Amniotic epithelial cell (primary cell): ENCODE measurements around the gene TRIM71.
A peak's percentile ranks its signal among the peaks of the same experiment; 100 is the strongest.
"Not testable (repeated sequence)": the region's sequence is repeated elsewhere in the genome, so short reads cannot be mapped to it uniquely, and the experiment has no call there.

Experiments
- DNase-seq: peaks from one replicate; pipeline ENCODE4 v3.0.0-alpha.2; 2010; ENCODE audit warnings: low read depth

Gene TRIM71

GRCh38 chr3:32842987-32843386, 25.2 kb downstream of the TRIM71 start:
- no peak for DNase-seq

GRCh38 chr3:32843510-32844321, 25.9 kb downstream of the TRIM71 start:
- no peak for DNase-seq

- no peak for DNase-seq
Measured at GRCh38 chr3:32844322-32844654, 26.5 kb downstream of the TRIM71 start.

DNA sequence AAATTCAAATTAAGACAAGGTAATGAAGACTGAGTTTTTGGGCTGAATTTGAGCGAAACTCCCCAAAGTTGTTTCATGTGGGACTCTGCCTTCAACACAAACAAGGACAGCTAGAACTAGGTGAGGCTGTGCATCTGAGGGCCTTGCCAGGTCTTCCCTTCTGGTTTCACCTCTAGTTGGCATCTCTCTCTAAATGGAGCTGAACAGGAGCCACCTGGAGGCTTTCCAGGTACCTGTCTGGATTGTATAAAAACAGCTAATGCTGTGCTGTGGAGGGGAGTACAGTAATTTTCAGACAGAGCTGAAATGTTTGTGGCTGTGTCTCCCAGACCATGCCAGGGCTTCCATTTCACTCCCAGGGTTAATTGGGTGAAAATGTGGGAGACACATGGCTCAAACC, 27.1 kb downstream of the TRIM71 start:
- DNase-seq: no peak

GRCh38 chr3:32845546-32845945, 27.7 kb downstream of the TRIM71 start:
- not testable (repeated sequence) for DNase-seq

DNA sequence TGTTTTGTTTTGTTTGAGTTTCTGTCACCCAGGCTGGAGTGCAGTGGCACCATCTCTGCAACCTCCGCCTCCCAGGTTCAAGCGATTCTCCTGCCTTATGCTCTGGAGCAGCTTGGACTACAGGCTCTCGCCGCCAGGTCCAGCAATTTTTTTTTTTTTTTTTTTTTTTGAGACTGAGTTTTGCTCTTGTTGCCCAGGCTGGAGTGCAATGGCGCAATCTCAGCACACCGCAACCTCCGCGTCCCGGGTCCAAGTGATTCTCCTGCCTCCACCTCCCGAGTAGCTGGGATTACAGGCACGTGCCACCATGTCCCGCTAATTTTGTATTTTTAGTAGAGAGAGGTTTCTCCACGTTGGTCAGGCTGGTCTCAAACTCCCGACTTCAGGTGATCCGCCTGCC, 29.2 kb downstream of the TRIM71 start:
- not testable (repeated sequence) for DNase-seq

DNA sequence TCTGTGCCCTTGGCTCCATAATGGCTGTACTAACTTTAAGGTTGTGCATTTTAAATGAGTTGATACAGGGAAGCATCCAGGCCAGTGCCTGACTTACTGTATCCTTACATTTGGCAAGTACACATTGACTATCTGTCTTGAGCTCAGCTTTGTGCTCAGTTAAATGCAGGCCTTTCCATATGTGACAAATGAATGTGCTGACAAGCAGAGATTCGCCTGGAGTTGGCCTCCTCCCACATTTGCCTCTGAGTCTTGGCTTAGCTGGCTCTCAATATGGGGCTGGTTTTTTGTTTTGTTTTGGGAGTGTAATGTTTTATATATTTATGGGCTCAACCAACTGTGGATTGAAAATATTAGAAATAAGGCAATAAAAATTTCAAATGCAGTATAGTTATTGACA, 29.7 kb downstream of the TRIM71 start:
- no peak for DNase-seq

DNA sequence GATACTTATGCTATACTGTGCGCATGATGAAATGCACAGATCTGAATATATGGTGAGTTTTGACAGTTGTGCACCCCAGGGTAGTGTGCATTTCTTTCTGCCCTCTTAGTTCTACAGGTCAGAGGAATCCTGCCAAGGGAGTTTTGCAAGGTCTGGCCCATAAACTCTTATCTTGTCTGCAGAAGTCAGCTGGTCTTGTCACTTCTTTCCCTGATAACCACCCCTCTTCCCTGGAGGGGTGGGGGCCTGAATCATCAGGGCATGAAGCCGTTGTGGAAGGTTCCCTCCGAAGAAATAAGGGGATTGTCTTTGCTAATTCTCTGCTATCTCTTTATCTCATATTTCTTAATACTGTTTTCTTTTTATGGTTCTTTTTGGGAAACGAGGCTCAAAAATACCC, 30.4 kb downstream of the TRIM71 start:
- DNase-seq: peak; percentile 49

DNA sequence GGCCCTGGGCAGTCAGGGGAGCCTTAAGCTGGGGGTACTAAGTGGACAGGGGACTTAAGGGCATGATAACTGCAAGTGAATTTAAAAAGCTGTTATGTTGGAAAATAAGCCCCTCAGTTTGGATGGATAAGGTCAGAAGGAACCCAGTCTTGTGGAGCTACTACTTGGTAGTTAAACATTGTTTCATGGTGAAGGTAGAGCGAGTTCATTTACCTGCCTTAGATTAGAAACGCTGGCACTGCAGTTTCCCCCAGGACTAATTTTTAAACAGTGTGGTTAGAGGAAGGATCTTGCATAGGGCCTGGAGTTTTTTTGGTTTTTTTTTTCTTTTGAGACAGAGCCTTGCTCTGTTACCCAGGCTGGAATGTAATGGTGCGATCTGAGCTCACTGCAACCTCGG, 31.2 kb downstream of the TRIM71 start:
- no peak for DNase-seq

DNA sequence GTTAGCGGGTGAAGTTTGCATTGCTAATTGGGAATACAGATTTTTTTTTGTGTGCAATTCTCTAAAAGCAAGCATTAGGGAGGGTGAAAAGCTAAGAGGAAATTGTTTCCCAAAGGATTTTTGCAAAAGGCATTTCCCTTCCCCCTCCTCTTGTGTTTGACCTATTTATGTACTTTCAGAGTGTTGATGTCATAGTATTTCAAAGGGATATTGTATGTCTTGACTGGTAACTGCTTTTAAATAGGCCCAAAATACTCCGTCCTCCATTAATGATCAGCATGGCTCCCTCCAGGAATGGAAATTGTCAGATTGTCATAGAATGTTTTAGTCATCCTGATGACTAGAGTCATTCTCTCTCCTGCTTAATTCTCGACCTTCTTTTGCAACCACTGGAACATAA, 32.4 kb downstream of the TRIM71 start:
- DNase-seq: no peak

DNA sequence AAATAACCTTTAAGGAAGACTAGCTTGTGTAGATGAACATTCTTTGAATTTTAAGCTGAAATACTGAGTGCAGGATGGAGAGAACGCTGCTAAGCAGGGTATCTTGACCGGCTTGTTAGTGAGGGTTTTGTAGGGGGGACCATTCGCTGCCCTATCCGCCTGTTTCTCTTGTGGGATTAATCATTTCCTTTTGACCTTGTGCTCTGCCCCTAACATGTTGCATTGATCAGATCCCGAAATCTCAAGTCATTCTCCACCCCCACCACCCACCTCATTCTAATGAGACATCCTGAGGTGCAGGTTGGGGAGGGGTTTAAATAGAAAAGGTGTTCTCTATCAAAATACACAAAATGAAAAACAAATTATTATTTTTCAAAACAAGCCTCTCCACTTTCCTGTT, 32.8 kb downstream of the TRIM71 start:
- DNase-seq: no peak

DNA sequence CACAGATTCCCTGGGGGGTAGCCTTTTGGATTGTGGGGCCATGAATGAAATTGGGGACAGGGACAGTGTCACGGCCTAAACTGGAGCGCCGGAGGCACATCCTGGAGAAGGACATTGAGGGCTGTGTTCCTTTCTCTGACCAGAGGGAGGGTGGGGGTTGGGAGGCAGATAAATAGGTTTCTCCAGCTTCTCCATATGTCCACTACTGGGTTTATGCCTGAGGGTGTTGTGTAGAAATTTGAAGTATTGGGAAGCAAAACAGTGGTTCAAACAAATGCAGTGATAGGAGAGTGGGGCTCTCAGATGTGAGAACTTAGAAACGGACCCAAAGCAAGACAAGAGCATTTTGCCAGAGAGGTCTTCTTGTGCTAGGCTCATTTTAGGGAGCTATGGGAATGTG, 34.3 kb downstream of the TRIM71 start:
- DNase-seq: no peak

DNA sequence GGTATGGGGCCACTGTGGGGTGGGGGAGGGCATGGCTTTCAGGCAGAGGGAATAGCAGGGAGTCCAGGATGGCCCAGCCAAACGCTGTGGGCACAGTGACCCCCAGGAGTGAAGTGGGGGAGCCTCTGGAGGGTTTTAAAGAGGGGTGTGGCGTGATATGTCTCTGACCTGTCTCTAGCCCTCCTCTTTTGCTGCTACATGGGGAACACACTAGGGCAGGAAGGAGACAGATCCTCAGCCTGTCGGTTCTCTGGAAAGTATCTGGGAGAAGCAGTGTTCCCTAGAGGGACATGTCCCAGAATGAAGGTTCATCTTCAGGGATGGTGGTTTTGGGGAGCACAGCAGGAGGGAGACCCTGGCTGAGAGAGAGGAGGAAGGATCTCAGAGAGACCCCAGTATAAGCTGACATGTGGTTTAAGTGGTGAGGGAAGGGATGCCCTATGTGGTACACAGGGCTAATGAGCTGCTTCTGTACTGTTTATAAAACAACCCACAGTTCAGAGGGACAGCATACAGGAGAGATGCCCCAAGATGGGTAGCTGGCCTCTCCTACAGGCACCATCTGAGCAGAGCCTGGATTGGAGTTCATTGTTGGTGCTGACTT, 37.7 kb downstream of the TRIM71 start:
- no peak for DNase-seq

DNA sequence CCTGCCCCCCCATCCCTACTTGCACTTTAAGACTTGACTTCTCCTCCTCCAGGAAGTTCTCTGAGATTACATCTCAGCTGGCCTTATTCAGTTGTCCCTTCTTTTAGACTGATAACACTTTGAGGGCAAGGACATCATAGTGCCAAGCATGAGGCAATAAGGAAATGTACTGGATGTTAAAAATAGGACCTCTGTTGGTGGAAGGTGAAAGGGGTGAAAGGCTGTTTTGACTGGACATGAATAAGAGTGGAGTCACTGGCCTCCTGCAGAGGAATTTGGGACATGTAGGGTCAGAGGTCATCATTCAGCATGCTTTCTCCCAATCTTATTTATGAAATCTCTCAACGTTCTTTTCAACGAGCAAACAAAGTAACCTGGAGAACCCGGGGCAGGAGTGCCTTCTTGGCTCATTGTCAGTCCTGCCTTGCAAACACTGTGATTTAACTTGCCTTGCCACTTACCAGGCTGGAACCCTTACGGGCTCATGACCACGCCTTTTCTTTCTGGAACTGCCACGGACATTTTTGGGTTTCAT, 38.6 kb downstream of the TRIM71 start:
- DNase-seq: no peak

GRCh38 chr3:32856901-32857507, 39.2 kb downstream of the TRIM71 start:
- no peak for DNase-seq

- no peak for DNase-seq
Measured at GRCh38 chr3:32857921-32858320, 40.1 kb downstream of the TRIM71 start.

- DNase-seq: no peak
Measured at GRCh38 chr3:32859604-32860237, 41.9 kb downstream of the TRIM71 start.

DNA sequence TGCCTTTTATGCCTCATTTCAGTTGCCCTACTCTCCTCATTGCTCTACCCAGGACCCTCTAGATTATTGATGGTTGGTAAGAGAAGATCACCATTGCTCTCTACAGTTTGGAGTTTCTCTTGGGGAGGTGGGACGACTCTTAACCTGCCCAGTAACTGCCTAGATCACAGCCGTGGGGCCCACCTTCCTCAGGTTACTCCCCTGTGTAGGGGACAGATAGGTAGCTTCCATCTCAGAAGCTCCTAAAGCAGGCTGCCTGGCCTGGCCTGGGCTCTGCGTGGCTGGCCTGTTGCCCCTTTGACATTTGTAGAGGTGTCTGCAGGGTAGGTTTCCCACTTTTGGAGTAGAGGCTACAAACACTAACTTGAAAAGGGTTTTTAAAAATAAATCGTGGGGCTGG, 42.7 kb downstream of the TRIM71 start:
- no peak for DNase-seq

DNA sequence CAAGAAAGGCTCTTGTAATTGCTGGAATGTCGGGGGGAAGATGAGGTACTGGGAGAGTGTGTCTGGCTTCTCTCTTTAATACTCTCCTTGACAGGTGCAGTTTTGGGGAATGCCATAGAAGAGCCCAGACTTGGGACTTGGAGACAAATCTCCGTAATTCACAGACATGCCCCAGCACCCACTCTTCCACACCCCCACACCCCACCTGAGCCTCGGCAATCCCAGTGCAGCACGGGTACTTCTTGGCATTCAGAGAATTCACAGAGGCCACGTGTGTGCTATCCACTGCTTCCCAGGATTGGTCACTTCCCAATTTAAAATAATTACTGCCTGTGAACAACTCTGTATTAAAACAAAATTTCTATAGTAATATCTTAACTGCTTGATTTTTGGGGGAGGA, 43.9 kb downstream of the TRIM71 start:
- DNase-seq: no peak

DNA sequence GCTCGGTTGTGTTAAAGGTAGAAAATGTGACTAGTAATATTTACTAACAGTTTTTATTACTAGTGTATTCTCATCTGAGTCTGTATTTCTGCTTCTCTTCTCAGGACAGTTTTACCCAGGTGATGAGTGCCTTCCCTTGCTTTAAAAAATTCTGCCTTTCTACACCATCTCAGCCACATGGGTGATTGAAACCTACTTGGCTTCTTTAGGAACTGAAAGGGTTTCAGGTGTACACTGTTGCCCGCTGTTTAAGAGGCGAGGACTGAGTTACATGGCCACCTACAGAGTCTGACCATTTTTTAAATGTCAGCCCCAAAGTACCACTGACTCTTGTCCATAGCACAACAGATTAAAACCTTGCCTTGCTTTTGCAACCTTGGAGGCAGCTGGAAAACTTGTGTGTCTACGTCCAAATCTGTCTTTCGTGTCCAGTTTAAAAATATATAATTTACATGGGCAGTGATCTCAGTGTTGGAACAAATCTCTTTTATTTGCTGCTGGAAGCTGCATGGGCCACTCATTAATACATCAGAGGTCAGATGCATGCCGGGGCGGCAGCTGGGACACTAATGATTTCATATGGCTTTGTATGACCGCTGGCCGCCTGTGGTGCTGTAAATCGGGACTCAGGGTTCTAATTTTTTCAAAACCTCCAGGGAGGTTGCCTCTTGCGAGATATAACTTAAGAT, 44.6 kb downstream of the TRIM71 start:
- DNase-seq: no peak

DNA sequence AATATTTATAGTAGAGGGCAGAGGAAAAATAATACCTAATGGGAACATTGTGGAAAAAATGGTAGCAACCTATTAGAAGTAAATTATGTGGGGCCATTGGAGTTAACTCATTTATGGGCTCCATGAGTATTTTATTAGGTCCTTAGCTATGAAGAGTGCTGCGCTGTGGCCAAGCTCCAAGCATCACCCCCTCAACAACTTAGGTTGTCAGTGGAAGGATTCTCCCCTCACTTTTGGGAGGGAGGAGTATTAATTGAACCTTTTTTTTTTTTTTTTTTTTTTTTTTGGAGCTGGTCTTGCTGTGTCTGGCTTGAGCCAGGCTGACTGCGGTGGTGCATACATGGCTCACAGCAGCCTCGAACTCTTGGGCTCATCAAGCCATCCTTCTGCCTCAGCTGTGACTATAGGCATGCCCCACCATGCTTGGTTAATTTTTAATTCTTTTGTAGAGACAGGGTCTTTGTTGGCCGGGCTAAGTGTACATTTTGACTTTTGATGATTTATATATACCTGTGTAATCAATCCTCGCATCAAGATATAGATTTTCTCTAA, 45.2 kb downstream of the TRIM71 start:
- no peak for DNase-seq

DNA sequence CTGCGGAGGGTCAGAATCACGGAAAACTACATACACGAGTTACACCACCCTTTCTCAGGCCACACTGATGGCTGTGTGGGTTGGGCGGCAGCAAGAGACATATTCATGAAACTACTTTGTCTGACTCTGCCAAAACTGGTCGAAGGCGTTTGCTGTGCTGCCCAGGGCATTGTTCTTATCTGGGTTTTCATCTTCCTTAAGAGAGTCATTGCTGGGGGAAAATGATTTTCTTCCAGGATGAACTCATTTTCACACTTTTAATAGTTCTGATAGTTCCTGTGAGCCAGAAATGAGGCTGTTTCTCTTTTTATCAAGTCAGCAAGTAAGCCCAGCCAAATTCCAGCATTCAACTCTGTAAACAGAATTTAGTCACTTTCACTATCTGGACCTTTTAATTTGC, 47.6 kb downstream of the TRIM71 start:
- DNase-seq: no peak
